Panc1 (cell line): ENCODE results near the gene CNNM2. TPM values are rescaled to one million over a fixed set of nuclear protein-coding genes. Genes with fewer than 3 reads are reported as not detected.
"Not testable (repeated sequence)": the region's sequence is repeated elsewhere in the genome, so short reads cannot be mapped to it uniquely, and the experiment has no call there.

Experiments
- ATAC-seq: fragments of 200-7000 bp; cut with Tn5 transposase; 2 replicates; pipeline ENCODE4 v1.9.1; 2020; ENCODE audit warnings: mild to moderate bottlenecking, moderate library complexity
- BruUV-seq: library from RNA; stranded (reverse); fragments of 400-500 nt; replicated peaks from 2 replicates; lab custom pipeline; 2021; lab: Mats Ljungman, UMichigan
- CTCF ChIA-PET: fragments of 300-600 bp; sonication (Branson Sonifier 250); formaldehyde crosslinking; loops from one replicate; lab custom pipeline; 2022; ENCODE audit warnings: antibody characterized with exemption; lab: Charles Lee
- POLR2A ChIA-PET: fragments of 300-600 bp; sonication (Branson Sonifier 250); formaldehyde crosslinking; loops from one replicate; lab custom pipeline; 2022; ENCODE audit warnings: antibody characterized with exemption; lab: Charles Lee
- DNase-seq: peaks from one replicate; pipeline ENCODE4 v3.0.0-alpha.2; 2010; ENCODE audit warnings: low read depth, low spot score
- H3K27ac ChIP-seq: 2 replicates; pipeline ENCODE4 v1.5.1; 2011; ENCODE audit warnings: mild to moderate bottlenecking, low read length, inconsistent platforms
- H3K27me3 ChIP-seq: fragments of 200-500 bp; sonication (Bioruptor generic); 2 replicates; pipeline ENCODE4 v1.6.0; 2014; ENCODE audit warnings: low read length, inconsistent platforms; ENCODE audit not compliant: control insufficient read depth, insufficient read depth
- H3K36me3 ChIP-seq: fragments of 200-500 bp; sonication (Bioruptor generic); 2 replicates; pipeline ENCODE4 v1.5.1; 2014; ENCODE audit warnings: inconsistent platforms, mild to moderate bottlenecking, low read length, moderate library complexity; ENCODE audit not compliant: control insufficient read depth, insufficient read depth
- H3K4me1 ChIP-seq: 2 replicates; pipeline ENCODE4 v1.5.1; 2011; ENCODE audit warnings: inconsistent platforms, mild to moderate bottlenecking, low read length, moderate library complexity; ENCODE audit not compliant: control insufficient read depth, insufficient read depth
- H3K4me3 ChIP-seq, 2 experiments: 2 replicates each; pipeline ENCODE4 v1.5.1; 2011 to 2012; ENCODE audit warnings: low read depth in 2 of 2, low read length in 2 of 2, mild to moderate bottlenecking in 2 of 2, inconsistent platforms in 1 of 2, moderate library complexity in 1 of 2
- H3K9me3 ChIP-seq: fragments of 200-500 bp; sonication (Bioruptor generic); 2 replicates; pipeline ENCODE4 v1.5.1; 2014; ENCODE audit warnings: low read depth, mild to moderate bottlenecking, inconsistent platforms, low read length, moderate library complexity; ENCODE audit not compliant: control insufficient read depth, insufficient read depth
- CTCF ChIP-seq: fragments of 450-650 bp; IDR thresholded peaks from 2 replicates; pipeline ENCODE4 v1.5.1; 2017; ENCODE audit warnings: mild to moderate bottlenecking
- POLR2AphosphoS5 ChIP-seq: IDR thresholded peaks from 2 replicates; pipeline ENCODE4 v1.6.1; 2012; ENCODE audit warnings: mild to moderate bottlenecking, low read depth, low read length, moderate library complexity
- REST ChIP-seq, 2 experiments: IDR thresholded peaks; 2 replicates each; pipeline ENCODE4 v1.6.1; 2011 to 2012; ENCODE audit warnings: low read depth in 2 of 2, control low read depth in 1 of 2, low read length in 1 of 2, mild to moderate bottlenecking in 1 of 2, moderate library complexity in 1 of 2; ENCODE audit not compliant: insufficient read depth in 1 of 2
- SIN3A ChIP-seq: IDR thresholded peaks from 2 replicates; pipeline ENCODE4 v1.6.1; 2012; ENCODE audit warnings: low read depth, mild to moderate bottlenecking, low read length, moderate library complexity, borderline replicate concordance; ENCODE audit not compliant: insufficient read depth
- TCF7L2 ChIP-seq: IDR thresholded peaks from 2 replicates; pipeline ENCODE4 v1.6.1; 2011; ENCODE audit warnings: mild to moderate bottlenecking, low read depth, low read length, inconsistent platforms
- in situ Hi-C: cut with HindIII; loops from 2 replicates; pipeline ENCODE4 v1.10.0; 2016; ENCODE audit warnings: low sequenced_read_pairs, low pct_unique_long_range_greater_than_20kb
- intact Hi-C: fragments of 100-400 bp; cut with micrococcal nuclease; formaldehyde crosslinking; loops from one replicate; pipeline ENCODE4 v1.10.0; 2022; ENCODE audit not compliant: unreplicated experiment
- total RNA-seq: library from RNA; stranded (reverse); gene quantifications from one replicate; pipeline ENCODE4 v1.2.1, GENCODE V29; 2021; ENCODE audit not compliant: unreplicated experiment

CNNM2 gene
- total RNA-seq, 1 experiment from 2014 or later = 27.1 TPM

- intact Hi-C loops = no loop called here
- H3K27ac ChIP-seq = no peak overlapping the region; the same call in 1 of the 2 replicates
- no peak for DNase-seq
- ATAC-seq = no peak
- H3K4me3 ChIP-seq = no peak overlapping the region
- in situ Hi-C loops = no loop called here
- H3K27me3 ChIP-seq = no peaks in the 10 kb centered on the region
- TF ChIP-seq REST (IDR thresholded peaks at IDR 0.05; ENCODE audit: insufficient read depth in 1 of 2, low read depth in 2 of 2, low read length in 1 of 2) (no peak), TCF7L2 (no peak), POLR2AphosphoS5 (no peak), SIN3A (no peak), CTCF (no peak)
- CTCF ChIA-PET = no interaction called here
- TSS peak; percentile 21 for BruUV-seq
- H3K4me1 ChIP-seq = peaks cover 42% of the 10 kb centered on the region
- H3K9me3 ChIP-seq = no peaks in the 10 kb centered on the region
- peaks cover 7% of the 10 kb centered on the region; the same call in 1 of the 2 replicates for H3K36me3 ChIP-seq
- POLR2A ChIA-PET = interaction anchor here (0.5 to 0.9 kb wide), 3 partner anchors 15 to 153 kb away, joined by 4 to 12 read pairs (median 4); no protein-coding TSS in a partner anchor
These were observed 207.5 kb downstream of the CNNM2 start for GRCh38 chr10:103125323-103126267.

GRCh38 chr10:103127241-103127640 lies 209.1 kb downstream of the CNNM2 start:
- BruUV-seq = no TSS peak
- H3K27ac ChIP-seq = no peak overlapping the region
- in situ Hi-C loops = no loop called here
- intact Hi-C loops = no loop called here
- DNase-seq (no peak), ATAC-seq (no peak)
- no peaks in the 10 kb centered on the region for H3K27me3 ChIP-seq
- CTCF ChIA-PET = no interaction called here
- peaks cover 7% of the 10 kb centered on the region; the same call in 1 of the 2 replicates for H3K36me3 ChIP-seq
- no peaks in the 10 kb centered on the region for H3K9me3 ChIP-seq
- H3K4me3 ChIP-seq = no peak overlapping the region
- POLR2A ChIA-PET = interaction anchor here (0.6 kb wide), 1 partner anchor 56 kb away, joined by 3 read pairs; no protein-coding TSS in a partner anchor
- peaks cover 32% of the 10 kb centered on the region for H3K4me1 ChIP-seq
- TF ChIP-seq TCF7L2 (no peak), REST (IDR thresholded peaks at IDR 0.05; ENCODE audit: insufficient read depth in 1 of 2, low read depth in 2 of 2, low read length in 1 of 2) (no peak), CTCF (no peak), SIN3A (no peak), POLR2AphosphoS5 (no peak)

GRCh38 chr10:103130180-103130579 lies 212.1 kb downstream of the CNNM2 start:
- intact Hi-C loops, CTCF ChIA-PET, H3K27me3 ChIP-seq, H3K4me1 ChIP-seq, H3K4me3 ChIP-seq, H3K27ac ChIP-seq, DNase-seq, H3K36me3 ChIP-seq, H3K9me3 ChIP-seq, in situ Hi-C loops, ATAC-seq: not testable (repeated sequence)
- TSS peak; percentile 52 for BruUV-seq
- POLR2A ChIA-PET = interaction anchor here (0.6 kb wide), 1 partner anchor 14 kb away, joined by 6 read pairs; no protein-coding TSS in a partner anchor
